Neural cell (in vitro differentiated cells): ENCODE results near the gene SLC2A13. TPM values are rescaled to one million over a fixed set of nuclear protein-coding genes. Genes with fewer than 3 reads are reported as not detected.
"Not testable (repeated sequence)": the region's sequence is repeated elsewhere in the genome, so short reads cannot be mapped to it uniquely, and the experiment has no call there.

Experiments
- H2AFZ ChIP-seq: fragments of 200-600, 300-800 bp; sonication (generic), shearing (Covaris generic); 2 replicates; pipeline ENCODE4 v1.6.0; 2014; ENCODE audit warnings: low read depth, mild to moderate bottlenecking, antibody characterized with exemption, low read length, moderate library complexity
- H3F3A ChIP-seq: fragments of 200-600 bp; shearing (Covaris generic); 2 replicates; pipeline ENCODE4 v1.6.1; 2016; ENCODE audit warnings: mild to moderate bottlenecking, moderate library complexity, mixed read lengths, antibody characterized with exemption, low read length; ENCODE audit not compliant: insufficient read depth, poor library complexity, severe bottlenecking
- H3K27ac ChIP-seq: fragments of 200-600, 300-800 bp; sonication (generic), shearing (Covaris generic); 2 replicates; pipeline ENCODE4 v1.5.1; 2014; ENCODE audit warnings: mild to moderate bottlenecking, low read length, moderate library complexity
- H3K27me3 ChIP-seq: fragments of 300-800, 200-600 bp; sonication (generic), shearing (Covaris generic); 2 replicates; pipeline ENCODE4 v1.6.0; 2014; ENCODE audit warnings: mild to moderate bottlenecking, low read depth, low read length, moderate library complexity; ENCODE audit not compliant: insufficient read depth
- H3K36me3 ChIP-seq: fragments of 300-800, 200-600 bp; sonication (generic), shearing (Covaris generic); 2 replicates; pipeline ENCODE4 v1.5.1; 2014; ENCODE audit warnings: mild to moderate bottlenecking, antibody characterized with exemption, low read length, moderate library complexity; ENCODE audit not compliant: insufficient read depth
- H3K4me2 ChIP-seq: fragments of 300-800, 200-600 bp; sonication (generic), shearing (Covaris generic); 2 replicates; pipeline ENCODE4 v1.6.0; 2014; ENCODE audit warnings: mild to moderate bottlenecking, low read length
- H3K4me3 ChIP-seq: fragments of 300-800, 200-600 bp; sonication (generic), shearing (Covaris generic); 2 replicates; pipeline ENCODE4 v1.5.1; 2014; ENCODE audit warnings: mild to moderate bottlenecking, low read length, moderate library complexity
- H3K79me2 ChIP-seq: fragments of 200-600 bp; shearing (Covaris generic); replicated peaks from 2 replicates; pipeline ENCODE4 v1.6.0; 2014; ENCODE audit warnings: mild to moderate bottlenecking, low read length, moderate library complexity; ENCODE audit not compliant: insufficient read depth
- H3K9ac ChIP-seq: fragments of 300-800, 200-600 bp; sonication (generic), shearing (Covaris generic); 2 replicates; pipeline ENCODE4 v1.6.1; 2016; ENCODE audit warnings: mild to moderate bottlenecking, low read length, mixed read lengths
- H3K9me2 ChIP-seq: fragments of 200-600 bp; shearing (Covaris generic); 2 replicates; pipeline ENCODE4 v1.6.1; 2016; ENCODE audit warnings: mild to moderate bottlenecking, low read length, mixed read lengths; ENCODE audit not compliant: insufficient read depth
- H3K9me3 ChIP-seq: fragments of 200-600, 300-800 bp; sonication (generic), shearing (Covaris generic); 2 replicates; pipeline ENCODE4 v1.6.1; 2016; ENCODE audit warnings: mild to moderate bottlenecking, mixed run types, low read length, moderate library complexity, mixed read lengths
- H4K20me1 ChIP-seq: fragments of 200-600 bp; shearing (Covaris generic); 2 replicates; pipeline ENCODE4 v1.6.1; 2016; ENCODE audit warnings: mild to moderate bottlenecking, mixed run types; ENCODE audit not compliant: insufficient read depth
- EP300 ChIP-seq: fragments of 450-650 bp; conservative IDR thresholded peaks from 2 replicates; pipeline ENCODE4 v1.6.1; 2014; ENCODE audit warnings: antibody characterized with exemption, mild to moderate bottlenecking, moderate library complexity; ENCODE audit not compliant: poor library complexity, severe bottlenecking
- MXI1 ChIP-seq: fragments of 450-650 bp; conservative IDR thresholded peaks from 2 replicates; pipeline ENCODE4 v1.6.1; 2014; ENCODE audit warnings: antibody characterized with exemption, mild to moderate bottlenecking; ENCODE audit not compliant: poor library complexity, severe bottlenecking
- POLR2AphosphoS5 ChIP-seq: IDR thresholded peaks from 2 replicates; pipeline ENCODE4 v1.6.1; 2012
- RAD21 ChIP-seq: fragments of 450-650 bp; conservative IDR thresholded peaks from 2 replicates; pipeline ENCODE4 v1.6.1; 2014; ENCODE audit warnings: antibody characterized with exemption, mild to moderate bottlenecking, moderate library complexity
- SMC3 ChIP-seq: fragments of 450-650 bp; conservative IDR thresholded peaks from 2 replicates; pipeline ENCODE4 v1.6.1; 2014; ENCODE audit warnings: antibody characterized with exemption, mild to moderate bottlenecking, moderate library complexity; ENCODE audit not compliant: poor library complexity
- TAF1 ChIP-seq: IDR thresholded peaks from 2 replicates; pipeline ENCODE4 v1.6.1; 2012; ENCODE audit warnings: low read depth
- polyA plus RNA-seq: library from polyadenylated mRNA; depleted of rRNA; stranded (reverse); fragments of >200 nt; gene quantifications from 2 replicates; pipeline ENCODE4 v1.2.3, GENCODE V29; 2014
- TF ChIP-seq, protein P1 (sequence below): IDR thresholded peaks from 2 replicates; pipeline ENCODE4 v1.6.1; 2012; ENCODE audit warnings: borderline replicate concordance

The SLC2A13 gene
- polyA plus RNA-seq, 1 donor from 2014 or later, result 10.7 TPM

DNA sequence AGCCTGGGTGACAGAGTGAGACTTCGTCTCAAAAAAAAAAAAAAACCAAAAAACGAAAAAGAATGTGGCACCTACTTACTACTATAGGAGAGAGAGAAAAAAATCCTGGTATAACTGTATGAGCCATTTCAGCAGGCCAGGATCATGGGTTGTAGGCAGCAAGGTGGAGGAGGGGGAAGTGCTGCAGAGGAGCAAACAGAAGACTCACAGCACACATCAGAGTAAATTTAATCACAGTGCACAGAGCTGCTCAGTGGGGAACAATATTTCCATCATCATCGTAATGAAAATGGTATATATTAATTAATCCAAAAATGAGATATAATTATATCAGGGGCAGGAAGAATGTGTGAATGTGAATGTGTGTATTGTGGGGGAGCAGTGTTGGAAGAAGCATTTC lies 175.8 kb downstream of the SLC2A13 start:
- H3K4me2 ChIP-seq, result no peak overlapping the region
- no peaks in the 10 kb centered on the region for H3K9me2 ChIP-seq
- no peaks in the 10 kb centered on the region for H3F3A ChIP-seq
- no peaks in the 10 kb centered on the region for H3K27me3 ChIP-seq
- H2AFZ ChIP-seq, result no peak overlapping the region
- H3K9me3 ChIP-seq, result no peaks in the 10 kb centered on the region
- H3K79me2 ChIP-seq, result no peaks in the 10 kb centered on the region
- no peak overlapping the region for H3K27ac ChIP-seq
- TF ChIP-seq EP300, result no peak
- TF ChIP-seq POLR2AphosphoS5, result no peak
- TF ChIP-seq, protein P1, sequence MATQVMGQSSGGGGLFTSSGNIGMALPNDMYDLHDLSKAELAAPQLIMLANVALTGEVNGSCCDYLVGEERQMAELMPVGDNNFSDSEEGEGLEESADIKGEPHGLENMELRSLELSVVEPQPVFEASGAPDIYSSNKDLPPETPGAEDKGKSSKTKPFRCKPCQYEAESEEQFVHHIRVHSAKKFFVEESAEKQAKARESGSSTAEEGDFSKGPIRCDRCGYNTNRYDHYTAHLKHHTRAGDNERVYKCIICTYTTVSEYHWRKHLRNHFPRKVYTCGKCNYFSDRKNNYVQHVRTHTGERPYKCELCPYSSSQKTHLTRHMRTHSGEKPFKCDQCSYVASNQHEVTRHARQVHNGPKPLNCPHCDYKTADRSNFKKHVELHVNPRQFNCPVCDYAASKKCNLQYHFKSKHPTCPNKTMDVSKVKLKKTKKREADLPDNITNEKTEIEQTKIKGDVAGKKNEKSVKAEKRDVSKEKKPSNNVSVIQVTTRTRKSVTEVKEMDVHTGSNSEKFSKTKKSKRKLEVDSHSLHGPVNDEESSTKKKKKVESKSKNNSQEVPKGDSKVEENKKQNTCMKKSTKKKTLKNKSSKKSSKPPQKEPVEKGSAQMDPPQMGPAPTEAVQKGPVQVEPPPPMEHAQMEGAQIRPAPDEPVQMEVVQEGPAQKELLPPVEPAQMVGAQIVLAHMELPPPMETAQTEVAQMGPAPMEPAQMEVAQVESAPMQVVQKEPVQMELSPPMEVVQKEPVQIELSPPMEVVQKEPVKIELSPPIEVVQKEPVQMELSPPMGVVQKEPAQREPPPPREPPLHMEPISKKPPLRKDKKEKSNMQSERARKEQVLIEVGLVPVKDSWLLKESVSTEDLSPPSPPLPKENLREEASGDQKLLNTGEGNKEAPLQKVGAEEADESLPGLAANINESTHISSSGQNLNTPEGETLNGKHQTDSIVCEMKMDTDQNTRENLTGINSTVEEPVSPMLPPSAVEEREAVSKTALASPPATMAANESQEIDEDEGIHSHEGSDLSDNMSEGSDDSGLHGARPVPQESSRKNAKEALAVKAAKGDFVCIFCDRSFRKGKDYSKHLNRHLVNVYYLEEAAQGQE, result no peak
- TF ChIP-seq SMC3, result no peak
- TF ChIP-seq RAD21, result no peak
- no peak for TF ChIP-seq MXI1
- TF ChIP-seq TAF1, result no peak
- H3K4me3 ChIP-seq, result no peak overlapping the region
- H3K36me3 ChIP-seq, result no peaks in the 10 kb centered on the region
- H4K20me1 ChIP-seq, result no peaks in the 10 kb centered on the region
- no peak overlapping the region for H3K9ac ChIP-seq

GRCh38 chr12:39928181-39928899 lies 177.5 kb downstream of the SLC2A13 start:
- H3K27ac ChIP-seq, result no peak overlapping the region
- no peak overlapping the region for H2AFZ ChIP-seq
- no peaks in the 10 kb centered on the region for H3K9me3 ChIP-seq
- no peak overlapping the region for H3K4me2 ChIP-seq
- H3K9ac ChIP-seq, result no peak overlapping the region
- no peaks in the 10 kb centered on the region for H3K79me2 ChIP-seq
- no peaks in the 10 kb centered on the region for H3F3A ChIP-seq
- H3K4me3 ChIP-seq, result no peak overlapping the region
- H3K9me2 ChIP-seq, result no peaks in the 10 kb centered on the region
- no peaks in the 10 kb centered on the region for H3K27me3 ChIP-seq
- TF ChIP-seq MXI1 (no peak), RAD21 (no peak), POLR2AphosphoS5 (no peak), SMC3 (no peak), TAF1 (no peak)
- H4K20me1 ChIP-seq, result no peaks in the 10 kb centered on the region
- H3K36me3 ChIP-seq, result no peaks in the 10 kb centered on the region

DNA sequence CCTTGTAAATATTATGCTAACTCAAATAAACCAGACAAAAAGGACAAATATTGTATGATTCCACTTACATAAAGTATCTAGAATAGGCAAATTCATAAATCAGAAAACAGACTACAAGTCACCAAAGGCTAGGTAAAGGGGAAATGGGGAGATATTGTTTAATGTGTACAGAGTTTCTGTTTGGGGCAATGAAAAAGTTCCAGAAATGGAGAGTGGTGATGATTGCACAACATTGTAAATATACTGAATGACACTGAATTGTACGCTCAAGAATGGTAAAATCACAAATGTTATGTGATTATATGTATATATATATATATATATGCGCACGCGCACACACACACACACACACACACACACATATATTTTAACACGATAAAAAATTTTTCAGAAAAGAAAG lies 182.5 kb downstream of the SLC2A13 start:
- H3K79me2 ChIP-seq, result no peaks in the 10 kb centered on the region
- H3K9ac ChIP-seq, result no peak overlapping the region
- H3K9me3 ChIP-seq, result no peaks in the 10 kb centered on the region
- no peak overlapping the region for H3K27ac ChIP-seq
- H2AFZ ChIP-seq, result no peak overlapping the region
- no peak overlapping the region for H3K4me2 ChIP-seq
- H4K20me1 ChIP-seq, result no peaks in the 10 kb centered on the region
- H3K4me3 ChIP-seq, result no peak overlapping the region
- H3F3A ChIP-seq, result no peaks in the 10 kb centered on the region
- no peak for TF ChIP-seq TAF1
- no peak for TF ChIP-seq RAD21
- no peak for TF ChIP-seq EP300
- TF ChIP-seq SMC3, result no peak
- H3K27me3 ChIP-seq, result no peaks in the 10 kb centered on the region
- no peaks in the 10 kb centered on the region for H3K9me2 ChIP-seq
- no peaks in the 10 kb centered on the region for H3K36me3 ChIP-seq

DNA sequence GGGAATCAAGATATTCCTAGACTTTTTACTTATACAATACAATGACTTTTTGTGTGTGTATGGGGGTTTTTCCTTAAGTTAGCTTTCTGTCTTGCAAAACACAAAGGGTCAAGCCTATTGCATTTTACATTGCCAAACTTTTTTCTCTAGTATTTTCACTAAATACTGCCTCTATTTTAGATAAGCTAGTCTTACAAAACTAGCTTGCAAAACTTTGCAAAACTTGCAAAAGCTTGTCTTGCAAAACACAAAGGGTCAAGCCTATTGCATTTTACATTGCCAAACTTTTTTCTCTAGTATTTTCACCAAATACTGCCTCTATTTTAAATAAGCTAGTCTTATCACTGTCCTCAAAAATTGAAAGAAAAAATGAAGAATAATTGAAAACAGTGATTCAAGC lies 183.3 kb downstream of the SLC2A13 start:
- H3K4me2 ChIP-seq, H3K27me3 ChIP-seq, H3K79me2 ChIP-seq, H3K9me2 ChIP-seq, H3K9ac ChIP-seq, H2AFZ ChIP-seq, H3K27ac ChIP-seq, H3K4me3 ChIP-seq, H3K36me3 ChIP-seq, H3K9me3 ChIP-seq, H4K20me1 ChIP-seq, H3F3A ChIP-seq: not testable (repeated sequence)
